GM19372 (cell line): ENCODE measurements around the gene PLCG2.
A peak's percentile ranks its signal among the peaks of the same experiment; 100 is the strongest.
"Not testable (repeated sequence)": the region's sequence is repeated elsewhere in the genome, so short reads cannot be mapped to it uniquely, and the experiment has no call there.

Experiments used
- ATAC-seq: cut with Tn5 transposase; IDR thresholded peaks from one replicate; pipeline ENCODE4 v1.9.1; 2021; ENCODE audit warnings: mild to moderate bottlenecking, low read depth, moderate library complexity; ENCODE audit not compliant: unreplicated experiment

PLCG2 gene

DNA sequence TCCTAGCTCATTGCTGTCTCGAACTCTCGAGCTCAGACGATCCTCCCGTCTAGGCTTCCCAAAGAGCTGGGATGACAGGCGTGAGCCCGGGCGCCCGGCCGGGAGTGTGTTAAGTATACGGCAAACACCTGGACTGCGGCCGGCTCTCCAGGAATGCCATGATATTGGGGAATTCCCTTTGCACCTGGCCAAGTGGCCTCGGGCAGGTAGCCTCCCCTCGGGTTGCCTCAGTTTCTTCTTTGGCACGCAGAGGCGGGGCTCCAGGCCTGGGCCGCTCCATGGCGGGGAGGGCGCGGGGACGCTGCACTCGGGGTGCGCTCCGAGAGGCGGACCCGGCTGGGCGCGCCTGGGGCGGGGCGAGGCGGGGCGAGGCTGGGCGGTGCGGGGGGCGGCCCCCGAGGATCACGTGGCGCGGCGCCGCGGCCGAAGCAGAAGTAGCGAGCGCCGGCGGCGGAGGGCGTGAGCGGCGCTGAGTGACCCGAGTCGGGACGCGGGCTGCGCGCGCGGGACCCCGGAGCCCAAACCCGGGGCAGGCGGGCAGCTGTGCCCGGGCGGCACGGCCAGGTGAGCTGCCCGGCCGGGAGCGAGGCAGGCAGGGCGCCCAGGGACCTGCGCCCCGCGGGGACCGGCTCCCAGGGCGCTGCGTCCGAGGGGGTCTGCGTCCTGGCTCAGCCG is at the start of gene PLCG2:
Gene PLCG2 (plus strand): TSS at position 431 of the 675 bp plus-strand sequence. CDS start 6,699 bp downstream, outside the sequence.
- ATAC-seq, result peak; percentile 90

DNA sequence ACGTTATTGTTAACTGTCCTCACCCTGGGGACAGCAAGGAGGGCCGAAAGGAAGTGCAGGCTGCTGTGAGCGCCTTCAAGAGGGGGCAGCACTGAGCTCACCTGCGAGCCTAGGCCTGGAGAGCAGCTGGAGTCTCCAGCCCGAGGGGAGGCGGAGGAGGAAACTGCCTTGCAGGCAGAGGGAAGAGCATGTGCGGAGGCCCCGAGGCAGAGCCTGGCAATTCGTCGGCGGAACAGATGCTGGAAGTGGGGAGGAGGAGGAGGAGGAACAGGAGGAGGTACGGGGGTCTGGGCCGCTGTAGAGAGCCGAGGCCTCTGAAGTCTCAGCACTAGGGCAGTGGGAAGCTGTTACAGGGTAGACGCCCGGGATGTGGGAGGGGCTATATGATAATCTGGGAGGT is 49.6 kb upstream of the PLCG2 start:
- no peak for ATAC-seq

DNA sequence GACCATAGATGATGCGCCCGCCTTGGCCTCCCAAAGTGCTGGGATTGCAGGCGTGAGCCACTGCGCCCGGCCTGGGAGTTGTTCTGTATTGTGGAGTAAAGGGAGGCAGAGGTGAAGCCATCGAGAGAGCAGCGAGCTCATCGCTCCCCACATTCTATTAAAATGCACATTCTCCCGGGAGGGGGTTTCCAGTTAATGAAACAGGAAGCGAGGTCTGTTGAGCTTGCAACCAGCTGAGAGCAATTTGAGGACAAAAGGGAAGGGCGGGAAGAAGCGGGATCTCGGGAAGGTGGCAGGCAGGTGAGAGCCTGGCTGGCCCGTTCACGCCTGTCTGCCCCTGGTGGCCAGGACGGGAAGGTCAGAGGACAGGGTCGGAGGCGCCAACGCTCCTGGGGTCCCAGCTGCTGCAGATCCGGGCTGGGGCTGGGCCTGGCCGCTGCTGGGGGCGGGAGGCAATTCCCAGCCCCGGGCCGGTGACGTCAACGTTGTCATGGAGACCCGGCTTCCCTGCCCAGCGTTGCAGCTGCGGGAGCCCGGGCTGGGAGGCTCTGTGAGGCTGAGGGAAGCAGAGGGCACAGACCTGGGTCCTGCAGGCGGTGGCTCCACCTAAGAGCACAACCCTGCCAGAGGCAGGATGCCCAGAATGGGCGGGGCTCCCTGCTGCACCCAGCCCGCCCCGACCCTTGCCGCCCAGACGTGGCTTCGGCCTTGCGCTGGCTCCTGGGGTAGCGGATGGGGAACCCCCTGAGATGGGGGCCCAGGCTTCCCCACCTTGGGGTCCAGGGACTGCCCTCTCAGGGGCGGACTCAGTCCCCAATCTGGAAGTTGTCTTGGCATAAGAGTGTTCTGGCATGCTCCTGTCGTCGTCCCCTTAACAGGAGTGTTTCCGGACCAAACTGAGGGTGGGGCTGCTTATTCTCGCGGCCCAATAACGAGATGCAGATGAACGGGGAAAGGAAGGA is 48.7 kb upstream of the PLCG2 start:
- ATAC-seq, result peak; percentile 81

DNA sequence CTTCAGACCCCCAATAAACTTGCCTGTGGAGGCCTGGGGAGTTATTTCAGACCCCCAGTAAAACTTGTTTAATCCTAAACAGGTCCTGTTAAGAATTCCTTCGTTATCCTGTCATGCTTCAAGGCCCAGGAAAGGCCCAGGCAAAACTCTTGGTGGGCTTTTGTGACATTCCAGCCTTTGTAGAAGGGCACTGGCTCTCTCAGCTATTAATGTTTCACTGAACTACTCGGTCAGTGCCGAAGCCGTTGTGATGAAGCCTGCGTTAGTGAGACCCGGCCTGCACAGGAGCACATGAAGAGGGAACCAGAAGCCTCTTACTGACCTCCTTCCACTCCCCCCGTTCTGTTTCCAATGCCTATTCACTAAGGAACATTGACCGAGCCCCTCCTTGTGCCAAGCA is 47.4 kb upstream of the PLCG2 start:
- no peak for ATAC-seq

DNA sequence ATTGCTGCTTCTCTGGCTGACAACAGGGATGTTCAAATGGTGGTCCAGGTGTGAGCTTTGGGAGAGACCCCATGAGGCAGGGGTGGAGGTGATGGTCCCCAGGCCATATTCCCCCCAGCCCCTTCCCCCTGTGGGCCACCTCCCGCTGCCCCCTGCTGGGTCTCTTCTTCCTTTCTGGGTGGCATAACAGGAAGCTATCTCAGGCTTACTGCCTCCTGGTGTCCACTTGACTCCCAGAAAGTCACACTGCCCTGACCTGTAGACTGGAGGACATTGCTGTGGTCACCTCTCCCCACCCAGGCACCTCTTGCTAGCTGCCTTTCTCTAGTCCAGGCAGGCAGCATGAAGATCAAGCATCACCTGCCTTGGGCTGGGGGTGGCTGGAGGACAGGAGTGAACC is 46.4 kb upstream of the PLCG2 start:
- no peak for ATAC-seq

DNA sequence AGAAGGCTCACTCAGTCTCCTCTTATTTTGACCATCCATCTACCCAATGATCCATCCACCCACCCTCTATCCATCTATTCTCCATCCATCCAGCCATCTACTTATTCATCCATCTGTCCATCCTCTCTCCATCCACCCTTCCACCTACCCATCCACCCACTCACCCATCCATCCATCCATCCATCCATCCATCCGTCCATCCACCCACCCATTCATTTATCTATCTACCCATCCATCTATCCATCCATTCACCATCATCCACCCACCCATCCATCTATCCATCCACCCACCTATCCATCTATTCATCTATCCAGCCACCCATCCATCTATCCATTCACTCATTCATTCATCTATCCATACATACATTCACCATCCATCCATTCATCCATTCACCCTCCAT is 45.8 kb upstream of the PLCG2 start:
- no peak for ATAC-seq

DNA sequence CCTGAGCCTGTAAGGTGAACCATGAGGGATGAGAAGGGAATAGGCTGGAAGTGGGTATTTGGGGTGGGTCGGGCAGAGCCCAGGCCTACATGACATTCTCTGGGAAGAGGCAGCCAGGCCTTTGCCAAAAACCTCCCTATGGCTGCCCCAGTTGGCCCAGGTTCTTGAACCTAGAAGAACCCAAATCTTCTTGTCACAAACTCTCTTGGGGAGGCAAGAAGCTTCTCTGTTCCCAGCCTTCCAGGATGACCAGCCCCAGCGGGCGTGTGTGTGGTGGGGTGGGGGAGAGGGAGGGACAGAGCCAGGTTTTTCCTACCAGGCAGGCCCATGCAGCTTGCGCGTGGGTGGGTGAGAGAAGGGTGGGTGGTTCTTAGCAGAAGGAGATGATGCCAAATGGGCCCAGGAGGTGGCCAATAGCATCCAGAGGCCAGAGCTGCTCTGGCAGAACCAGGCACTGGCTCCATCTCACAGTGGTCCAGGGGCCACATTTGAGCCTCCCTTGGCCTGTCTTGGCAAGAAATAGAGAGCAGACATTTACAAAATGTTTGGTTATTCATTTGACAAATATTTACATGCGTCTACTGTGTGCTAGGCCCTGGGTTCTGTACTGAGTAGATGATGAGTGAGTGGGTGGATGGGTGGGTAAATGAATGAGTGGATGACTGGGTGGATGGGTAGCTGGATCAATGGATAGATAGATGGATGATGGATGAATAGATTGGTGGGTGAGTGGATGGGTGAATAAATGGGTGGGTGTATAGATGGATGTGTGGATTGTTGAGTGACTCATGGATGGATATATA is 44.3 kb upstream of the PLCG2 start:
- ATAC-seq, result no peak

DNA sequence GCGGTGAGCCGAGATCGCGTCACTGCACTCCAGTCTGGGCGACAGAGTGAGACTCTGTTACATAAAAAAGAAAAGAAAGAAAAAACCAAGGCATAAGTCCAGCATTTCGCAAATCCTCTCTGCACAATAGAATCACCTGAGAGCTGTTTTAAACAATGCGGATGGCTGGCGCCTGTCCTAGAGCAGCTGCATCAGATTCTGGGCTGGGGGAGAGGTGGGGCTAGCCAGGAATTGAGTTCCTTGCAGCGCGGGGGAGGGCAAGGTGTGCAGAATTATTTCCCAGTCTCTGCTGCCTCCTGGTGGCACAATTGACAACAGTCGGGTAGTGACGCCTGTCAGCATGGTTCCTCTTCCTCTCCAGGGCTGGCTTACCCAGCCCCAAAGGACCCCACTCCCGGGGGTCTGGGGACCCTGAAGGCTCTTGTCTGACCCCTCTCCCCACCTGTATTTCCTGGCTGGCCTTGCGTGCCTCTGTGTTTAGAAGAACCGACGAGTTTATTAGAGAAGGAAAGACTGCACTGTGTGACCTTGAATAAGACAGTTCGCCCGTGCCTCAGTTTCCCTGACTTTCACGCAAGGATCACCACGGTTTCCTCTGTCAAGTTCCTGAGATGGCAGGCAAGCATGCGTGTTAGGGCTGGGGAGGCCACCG is 41.1 kb upstream of the PLCG2 start:
- ATAC-seq, result peak; percentile 67

DNA sequence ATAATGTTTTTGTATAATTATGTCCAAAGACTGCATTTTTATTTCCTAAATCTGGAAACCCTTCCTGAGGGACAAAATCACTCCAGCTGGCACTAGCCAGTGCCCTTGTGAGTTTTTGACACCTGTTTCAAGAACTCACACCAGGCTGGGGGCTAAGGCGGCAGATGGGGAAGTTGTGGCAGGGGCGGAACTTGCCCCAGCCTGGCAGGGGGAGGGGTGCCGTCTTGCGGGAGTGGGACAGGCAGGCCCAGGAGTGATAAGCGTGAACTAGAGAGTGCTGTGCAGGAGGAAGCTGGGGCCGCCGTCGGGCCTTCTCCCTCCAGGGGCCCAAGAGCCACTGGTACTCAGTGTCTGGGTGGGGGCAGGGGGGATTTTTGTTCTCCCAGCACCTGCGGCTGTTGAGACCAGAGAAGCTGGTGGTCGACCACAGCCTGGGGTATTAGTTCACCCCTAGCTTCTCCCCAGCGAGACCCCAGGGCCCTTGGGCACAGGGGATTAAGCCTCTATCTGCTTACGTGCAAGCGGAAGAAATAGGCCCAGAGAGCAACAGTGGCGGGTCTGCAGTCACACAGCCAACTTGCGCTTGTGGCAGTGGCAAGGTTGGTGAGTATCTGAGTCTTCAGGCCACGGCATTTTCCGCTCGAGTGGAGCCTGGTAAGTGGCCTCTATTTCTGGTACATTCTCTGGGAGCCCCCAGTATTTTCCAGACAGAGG is 40.2 kb upstream of the PLCG2 start:
- ATAC-seq, result no peak

DNA sequence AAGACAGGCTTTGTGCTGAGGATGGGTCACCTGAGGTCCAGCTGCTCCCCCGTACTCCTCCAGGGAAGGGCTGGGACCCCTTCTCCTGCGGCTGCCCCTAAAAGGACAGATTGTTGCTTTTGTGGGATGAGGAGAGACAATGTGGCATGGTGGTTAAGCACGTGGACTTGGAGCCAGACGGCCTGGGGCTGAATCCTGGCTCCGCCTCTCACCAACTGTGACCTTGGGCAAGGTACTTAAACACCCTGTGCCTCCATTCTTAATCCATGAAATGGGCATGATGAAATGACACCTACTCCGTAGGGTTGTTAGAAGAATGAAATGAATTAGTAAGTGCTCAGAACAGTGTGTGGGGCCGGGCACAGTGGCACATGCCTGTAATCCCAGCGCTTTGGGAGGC is 39.6 kb upstream of the PLCG2 start:
- no peak for ATAC-seq

DNA sequence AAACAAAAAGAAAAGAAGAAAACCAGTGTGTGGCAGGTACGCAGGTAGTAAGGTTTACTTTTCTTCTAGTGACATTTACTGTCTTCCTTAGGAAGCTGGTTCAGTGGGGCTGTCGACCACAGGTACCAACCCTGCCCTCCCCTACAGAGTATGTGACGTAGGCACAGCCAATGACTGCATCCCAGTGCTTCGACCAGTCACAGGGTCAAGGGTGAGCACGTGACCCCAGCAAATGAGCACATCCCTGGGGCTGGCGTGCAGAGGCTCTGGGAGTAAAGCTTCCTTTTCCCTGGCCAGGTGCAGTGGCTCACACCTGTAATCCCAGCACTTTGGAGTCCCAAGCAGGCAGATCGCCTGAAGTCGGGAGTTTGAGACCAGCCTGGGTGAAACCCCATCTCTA is 38.9 kb upstream of the PLCG2 start:
- no peak for ATAC-seq

DNA sequence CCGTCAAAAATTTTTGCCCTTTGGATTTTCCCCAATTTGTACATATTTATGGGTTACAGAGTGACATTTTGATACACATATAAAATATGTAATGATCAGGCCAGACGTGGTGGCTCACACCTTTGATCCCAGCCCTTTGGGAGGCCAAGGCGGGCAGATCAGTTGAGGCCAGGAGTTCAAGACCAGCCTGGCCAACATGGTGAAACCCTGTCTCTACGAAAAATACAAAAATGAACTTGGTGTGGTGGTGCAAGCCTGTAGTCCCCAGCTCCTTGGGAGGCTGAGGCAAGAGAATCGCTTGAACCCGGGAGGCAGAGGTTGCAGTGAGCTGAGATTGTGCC is 37.7 kb upstream of the PLCG2 start:
- not testable (repeated sequence) for ATAC-seq

DNA sequence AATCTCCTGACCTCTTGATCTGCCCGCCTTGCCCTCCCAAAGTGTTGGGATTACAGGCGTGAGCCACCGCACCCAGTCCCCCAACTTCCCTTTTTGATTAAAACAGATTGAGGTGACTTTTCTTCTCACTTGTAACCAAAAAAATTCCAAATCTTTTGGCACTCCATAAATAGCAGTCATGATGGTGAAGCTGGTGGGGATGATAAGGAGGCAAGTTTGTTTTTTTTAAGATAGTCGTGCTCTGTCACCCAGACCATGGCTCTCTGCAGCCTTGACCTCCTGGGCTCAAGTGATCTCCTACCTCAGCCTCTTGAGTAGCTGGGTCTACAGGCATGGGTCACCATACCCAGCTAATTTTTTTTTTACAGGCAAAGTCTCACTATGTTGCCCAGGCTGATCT is 34.7 kb upstream of the PLCG2 start:
- ATAC-seq, result no peak

DNA sequence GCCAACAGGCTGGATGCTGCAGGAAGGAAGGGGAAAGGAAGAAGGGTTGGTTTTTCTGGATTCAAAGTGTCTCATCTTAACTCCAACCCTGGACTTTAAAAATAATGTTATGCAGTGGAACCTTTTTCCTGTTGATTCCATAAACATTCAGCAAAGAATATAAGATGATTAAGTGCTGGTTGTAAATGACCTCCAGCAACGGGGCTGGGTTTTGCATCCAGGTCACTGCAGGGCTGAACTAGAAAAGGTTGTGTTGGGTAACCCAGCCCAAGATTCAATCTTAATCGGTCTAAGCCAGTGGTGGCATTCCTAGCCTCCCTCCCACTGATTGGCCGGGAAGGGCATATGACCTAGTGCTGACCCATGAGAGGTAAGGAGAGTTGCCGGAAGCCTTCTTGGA is 34.2 kb upstream of the PLCG2 start:
- no peak for ATAC-seq

DNA sequence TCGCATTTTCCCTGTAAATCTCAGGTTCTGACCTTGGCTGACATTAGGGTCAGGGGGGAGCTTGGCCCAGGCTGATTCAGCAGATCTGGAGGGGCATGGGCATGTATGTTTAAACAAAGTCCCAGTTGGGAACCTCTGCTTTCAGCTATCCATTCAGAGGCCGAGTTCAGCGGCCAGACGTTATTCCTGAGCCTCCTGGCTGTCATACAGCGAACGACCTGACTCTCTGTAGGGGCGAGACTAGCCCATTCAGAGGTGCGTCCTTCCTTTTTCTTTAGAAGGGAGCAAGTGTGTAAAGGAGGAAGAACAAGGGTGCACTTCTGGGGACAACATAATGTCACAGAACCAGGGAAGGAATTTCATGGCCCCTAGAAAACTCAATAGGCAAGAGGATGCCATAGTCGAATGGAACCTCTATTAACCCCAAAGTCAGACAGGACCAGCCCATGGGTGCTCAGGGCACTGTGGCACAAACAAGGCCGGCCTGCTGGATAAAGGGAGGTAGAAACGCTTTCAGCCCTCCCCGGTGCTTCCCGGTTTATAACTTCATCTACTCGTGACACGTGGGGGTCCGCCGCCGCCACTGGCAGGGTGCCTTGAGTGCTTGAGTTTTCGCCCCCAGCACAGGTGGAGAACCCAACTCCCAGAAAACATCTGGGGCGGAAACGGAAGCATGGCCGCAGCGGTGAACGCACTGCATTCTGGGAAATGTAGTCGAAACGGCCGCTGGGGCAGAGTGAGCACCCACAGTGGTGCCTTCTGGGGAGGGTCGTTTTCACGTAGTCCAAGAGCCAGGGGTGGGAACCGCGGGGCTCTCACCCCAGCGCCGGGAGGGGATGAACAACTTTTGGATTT is 33.2 kb upstream of the PLCG2 start:
- peak; percentile 82 for ATAC-seq

DNA sequence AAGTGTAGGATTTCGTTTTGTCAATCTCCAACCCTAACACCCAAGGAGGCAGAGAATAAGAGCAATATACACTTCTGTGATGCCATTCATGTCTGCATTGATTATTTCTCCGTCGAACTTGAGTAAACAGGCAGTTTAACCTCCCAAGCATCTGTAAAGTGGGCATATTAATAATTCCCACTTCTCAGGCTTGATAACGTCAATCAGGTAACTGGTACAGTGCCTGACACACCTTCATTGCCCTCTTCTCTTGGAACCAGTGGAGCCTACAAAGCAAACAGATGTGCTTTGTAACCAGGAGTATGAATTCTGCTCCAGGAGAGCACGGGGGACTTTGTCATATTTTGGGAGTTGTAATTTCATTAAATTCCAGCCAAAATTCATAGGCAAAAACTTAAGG is 32.5 kb upstream of the PLCG2 start:
- no peak for ATAC-seq

DNA sequence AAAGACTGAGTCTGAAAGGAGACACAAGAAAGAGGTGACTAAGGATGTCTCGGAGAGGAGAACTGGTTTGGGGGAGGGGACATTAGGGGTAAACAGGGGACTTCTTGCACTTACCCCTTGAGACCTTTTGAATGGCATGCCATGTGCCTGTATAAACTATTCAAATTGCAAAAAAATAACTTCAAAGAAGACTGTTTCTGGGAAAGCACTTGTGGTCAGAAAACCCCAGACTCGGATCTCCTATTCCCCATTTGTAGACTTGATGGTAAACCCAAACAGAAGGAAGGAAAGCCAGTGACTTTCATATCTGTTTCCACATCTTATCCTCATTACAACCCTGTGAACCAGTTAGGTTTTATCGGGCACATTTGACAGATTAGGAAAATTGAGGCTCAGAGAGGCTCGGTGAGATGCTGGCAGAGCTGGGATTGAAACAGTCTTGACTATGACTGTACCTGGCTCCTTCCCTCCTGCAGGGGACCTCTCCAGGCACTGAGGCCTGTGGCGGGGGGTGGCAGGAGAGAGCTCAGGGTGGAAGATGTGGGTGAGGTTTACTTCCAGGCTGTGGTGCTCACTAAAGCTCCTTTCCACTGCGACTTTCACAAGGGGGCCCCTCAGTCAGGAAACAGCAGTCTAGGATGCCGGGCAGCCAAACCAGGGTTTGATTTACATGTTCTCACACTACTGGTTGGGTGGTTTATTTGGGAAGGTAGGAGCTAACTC is 30.5 kb upstream of the PLCG2 start:
- no peak for ATAC-seq

DNA sequence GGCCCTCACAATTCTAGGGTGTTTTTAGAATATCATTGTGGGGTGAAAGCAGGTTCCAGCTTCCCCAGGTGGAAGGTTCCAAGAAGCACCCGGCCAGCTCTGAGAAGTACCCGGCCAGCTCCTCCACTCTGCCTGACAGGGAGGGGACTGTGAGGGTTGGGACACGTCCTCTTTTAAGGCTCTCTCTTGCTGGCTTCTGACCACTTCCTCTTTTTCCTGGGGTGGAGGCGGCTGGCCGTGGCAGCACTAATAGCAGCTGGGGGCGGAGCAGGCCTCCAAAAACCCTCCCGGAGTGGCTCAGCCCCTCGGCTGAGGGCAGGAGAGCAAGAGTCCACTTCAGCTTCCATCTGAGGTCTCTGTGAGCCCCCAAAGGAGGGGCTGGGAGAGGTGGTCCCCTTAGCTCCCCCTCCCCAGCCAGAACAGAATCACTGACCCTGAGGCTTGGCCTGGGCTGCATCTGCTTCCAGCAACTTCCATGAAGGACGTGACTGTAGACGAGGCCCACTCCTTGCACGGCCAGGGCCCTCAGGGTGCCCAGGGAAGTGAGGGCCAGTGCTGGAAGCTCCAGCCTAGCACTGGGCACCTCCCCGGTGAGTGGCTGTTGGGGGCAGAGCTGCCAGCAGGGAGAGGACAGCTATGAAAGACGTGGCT is 26.7 kb upstream of the PLCG2 start:
- peak; percentile 97 for ATAC-seq
